ENCODE measurements around the gene S100A8. TPM values are rescaled to one million over a fixed set of nuclear protein-coding genes. Genes with fewer than 3 reads are reported as not detected.
"Not testable (repeated sequence)": the region's sequence is repeated elsewhere in the genome, so short reads cannot be mapped to it uniquely, and the experiment has no call there.

S100A8 gene
- polyA plus RNA-seq, 1 donor from 2014 or later, result 28.0 TPM

DNA sequence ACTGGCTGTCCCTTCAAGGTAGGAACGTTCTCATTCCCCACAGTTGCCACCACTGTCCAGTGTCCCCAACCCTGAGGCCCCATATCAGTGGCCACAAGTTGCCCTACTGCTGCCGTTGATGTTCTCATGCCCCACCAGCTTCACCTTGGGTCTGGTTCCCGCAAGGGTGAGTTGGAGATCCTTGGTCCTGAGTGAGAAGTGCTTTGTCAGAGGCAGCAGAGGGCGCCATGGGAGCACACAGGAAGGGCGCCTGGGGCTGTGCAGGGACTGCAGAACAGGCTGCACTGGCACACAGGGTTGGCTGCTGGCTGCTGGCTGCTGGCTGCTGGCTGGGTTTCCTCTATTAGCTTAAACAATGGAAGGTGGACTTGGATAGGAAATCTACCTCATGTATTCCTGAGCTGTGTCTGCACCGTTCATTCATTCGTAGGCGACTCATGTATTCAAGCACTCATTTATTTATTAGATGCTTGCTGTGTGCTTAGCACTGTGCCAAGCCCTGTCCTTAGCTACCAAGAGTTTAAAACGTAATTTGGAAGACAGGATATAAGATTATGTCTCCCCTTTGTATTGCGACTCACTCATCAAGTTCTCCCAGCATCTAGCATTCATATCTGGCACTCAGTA lies 35.3 kb downstream of the S100A8 start:
- H3K27ac Mint-ChIP-seq, result no peak overlapping the region
- H3K27me3 Mint-ChIP-seq, result peaks cover 9% of the 10 kb centered on the region
- H3K9me3 Mint-ChIP-seq, result no peaks in the 10 kb centered on the region
- H3K4me3 Mint-ChIP-seq, result no peak overlapping the region
- H3K4me1 Mint-ChIP-seq, result peaks cover 3 to 18% (median 4%) of the 10 kb centered on the region in 3 donors
- peaks cover 2% of the 10 kb centered on the region for H3K36me3 Mint-ChIP-seq

DNA sequence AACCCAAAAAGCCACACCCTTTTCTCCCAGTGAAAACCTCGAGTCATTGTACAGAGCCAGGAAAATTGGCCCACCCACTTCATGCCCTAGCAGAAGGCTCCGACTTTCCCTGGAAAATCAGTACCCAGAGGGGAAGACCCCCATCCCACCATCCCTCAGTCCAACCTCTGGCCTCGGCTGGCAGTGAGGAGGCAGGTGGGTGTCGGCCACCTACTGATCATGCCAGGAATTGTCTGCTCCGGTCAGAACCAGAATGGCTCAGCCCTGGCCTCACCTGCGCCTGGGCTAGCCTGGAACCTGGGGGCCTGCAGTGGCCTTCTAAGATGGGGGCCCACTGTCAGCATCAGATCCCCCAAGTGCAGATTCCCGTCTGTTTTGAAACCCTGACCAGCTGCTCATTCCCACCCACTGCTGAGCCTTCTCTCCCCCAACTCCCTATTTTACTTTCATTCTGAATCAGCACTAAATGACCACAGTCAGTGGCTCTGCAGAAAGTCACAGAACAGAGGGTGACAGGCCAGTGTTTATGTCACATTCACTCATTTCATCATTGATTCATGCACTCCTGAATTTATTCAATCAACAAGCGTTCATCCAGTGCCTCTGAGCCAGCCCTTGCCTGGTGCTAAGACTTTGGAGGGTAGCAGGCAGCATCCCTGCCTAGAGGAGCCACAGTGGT lies 36.2 kb downstream of the S100A8 start:
- H3K4me3 Mint-ChIP-seq, result no peak overlapping the region
- peaks cover 2% of the 10 kb centered on the region for H3K36me3 Mint-ChIP-seq
- H3K27ac Mint-ChIP-seq, result no peak overlapping the region
- peaks cover 14% of the 10 kb centered on the region for H3K27me3 Mint-ChIP-seq
- peaks cover 3 to 16% (median 4%) of the 10 kb centered on the region in 3 donors for H3K4me1 Mint-ChIP-seq
- no peaks in the 10 kb centered on the region for H3K9me3 Mint-ChIP-seq

DNA sequence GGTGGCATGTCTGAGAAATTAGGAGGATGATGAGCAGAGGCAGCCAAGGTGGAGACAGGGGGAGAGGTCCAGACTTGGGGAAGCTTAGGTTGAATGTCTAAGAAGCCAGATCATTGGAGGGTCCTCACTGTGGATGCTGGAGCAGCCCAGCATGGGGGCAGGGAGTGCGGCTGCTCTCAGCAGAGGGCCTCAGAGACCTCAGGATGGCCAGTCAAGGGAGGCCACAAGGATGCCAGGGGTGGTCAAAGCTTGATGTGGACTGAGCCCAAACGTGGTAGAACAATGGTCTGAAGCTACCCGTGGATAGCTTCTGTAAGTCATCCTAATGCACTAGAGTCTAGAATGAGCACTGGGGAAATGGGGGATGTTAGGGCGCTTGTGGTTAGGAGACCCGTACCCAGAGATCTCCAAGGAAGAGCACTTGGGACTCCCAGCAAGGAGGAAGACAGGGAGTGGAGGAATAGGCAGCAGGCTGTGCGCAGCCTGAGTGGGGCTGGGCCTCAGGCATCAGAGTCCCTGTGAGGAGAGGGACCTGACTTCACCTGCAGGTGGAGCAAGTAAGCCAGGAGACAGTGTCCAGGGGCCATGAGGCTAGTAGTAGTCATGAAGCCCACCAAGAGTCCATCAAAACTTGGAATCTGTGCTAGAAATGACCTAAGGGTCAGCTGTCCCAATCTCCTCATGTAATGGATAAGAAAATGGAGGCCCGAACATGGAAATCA lies 37.5 kb downstream of the S100A8 start:
- no peak overlapping the region for H3K27ac Mint-ChIP-seq
- H3K9me3 Mint-ChIP-seq, result no peaks in the 10 kb centered on the region
- H3K36me3 Mint-ChIP-seq, result peaks cover 2% of the 10 kb centered on the region
- H3K27me3 Mint-ChIP-seq, result peaks cover 19% of the 10 kb centered on the region
- H3K4me3 Mint-ChIP-seq, result no peak overlapping the region
- H3K4me1 Mint-ChIP-seq, result peaks cover 3 to 14% (median 4%) of the 10 kb centered on the region in 3 donors

DNA sequence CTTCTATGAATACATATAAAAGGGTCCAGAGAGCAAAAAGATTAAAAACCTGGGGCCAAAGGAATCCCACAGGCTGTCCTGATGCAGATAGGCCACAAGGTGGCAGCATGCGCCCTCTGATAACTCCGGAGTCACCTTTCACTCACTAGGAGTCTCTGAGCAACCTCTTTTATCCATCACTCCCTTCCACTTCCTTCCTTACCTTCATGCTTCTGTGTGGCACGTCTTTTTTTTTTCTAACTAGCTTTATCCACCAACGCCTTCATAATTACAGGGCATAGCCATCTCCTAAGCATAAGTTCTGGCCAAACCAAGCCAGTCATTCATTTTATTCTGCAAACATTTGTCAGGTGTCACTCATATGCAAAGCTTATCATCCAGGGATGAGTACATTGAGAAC lies 38.4 kb downstream of the S100A8 start:
- H3K4me1 Mint-ChIP-seq, result peaks cover 3 to 6% (median 4%) of the 10 kb centered on the region in 3 donors
- H3K4me3 Mint-ChIP-seq, result no peak overlapping the region
- no peak overlapping the region for H3K27ac Mint-ChIP-seq
- H3K9me3 Mint-ChIP-seq, result no peaks in the 10 kb centered on the region
- H3K27me3 Mint-ChIP-seq, result peaks cover 28% of the 10 kb centered on the region
- peaks cover 2% of the 10 kb centered on the region for H3K36me3 Mint-ChIP-seq

DNA sequence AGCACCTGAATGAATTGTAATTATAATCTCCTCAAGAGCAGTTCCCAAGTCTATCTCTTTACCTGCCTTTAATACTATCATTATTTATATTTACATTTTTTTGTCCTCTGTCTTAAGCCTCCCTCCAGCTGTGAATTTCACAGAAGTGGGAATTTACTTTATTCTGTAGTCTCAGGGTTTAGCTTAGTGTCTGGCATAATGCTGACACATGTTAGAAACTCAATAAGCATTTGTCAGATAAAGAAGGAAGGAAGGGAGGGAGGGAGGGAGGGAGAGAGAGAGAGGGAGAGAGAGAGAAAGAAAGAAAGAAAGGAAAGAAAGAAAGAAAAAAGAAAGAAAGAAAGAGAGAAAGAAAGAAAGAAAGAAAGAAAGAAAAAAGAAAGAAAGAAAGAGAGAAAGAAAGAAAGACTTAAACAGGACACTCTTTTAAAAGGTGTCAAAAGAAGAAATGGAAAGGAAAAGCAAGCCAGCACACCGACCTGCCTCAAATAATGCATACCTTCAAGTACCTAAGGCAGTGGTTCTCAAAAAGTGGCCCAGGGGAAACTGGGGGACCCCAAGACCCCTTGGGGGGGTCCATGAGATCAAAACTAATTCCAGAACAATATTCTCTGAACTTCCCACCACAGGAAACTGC lies 40.4 kb downstream of the S100A8 start:
- H3K4me1 Mint-ChIP-seq, result peaks cover 9 to 15% (median 13%) of the 10 kb centered on the region in 3 donors
- H3K27me3 Mint-ChIP-seq, result peaks cover 42% of the 10 kb centered on the region
- H3K36me3 Mint-ChIP-seq, result peaks cover 2% of the 10 kb centered on the region

DNA sequence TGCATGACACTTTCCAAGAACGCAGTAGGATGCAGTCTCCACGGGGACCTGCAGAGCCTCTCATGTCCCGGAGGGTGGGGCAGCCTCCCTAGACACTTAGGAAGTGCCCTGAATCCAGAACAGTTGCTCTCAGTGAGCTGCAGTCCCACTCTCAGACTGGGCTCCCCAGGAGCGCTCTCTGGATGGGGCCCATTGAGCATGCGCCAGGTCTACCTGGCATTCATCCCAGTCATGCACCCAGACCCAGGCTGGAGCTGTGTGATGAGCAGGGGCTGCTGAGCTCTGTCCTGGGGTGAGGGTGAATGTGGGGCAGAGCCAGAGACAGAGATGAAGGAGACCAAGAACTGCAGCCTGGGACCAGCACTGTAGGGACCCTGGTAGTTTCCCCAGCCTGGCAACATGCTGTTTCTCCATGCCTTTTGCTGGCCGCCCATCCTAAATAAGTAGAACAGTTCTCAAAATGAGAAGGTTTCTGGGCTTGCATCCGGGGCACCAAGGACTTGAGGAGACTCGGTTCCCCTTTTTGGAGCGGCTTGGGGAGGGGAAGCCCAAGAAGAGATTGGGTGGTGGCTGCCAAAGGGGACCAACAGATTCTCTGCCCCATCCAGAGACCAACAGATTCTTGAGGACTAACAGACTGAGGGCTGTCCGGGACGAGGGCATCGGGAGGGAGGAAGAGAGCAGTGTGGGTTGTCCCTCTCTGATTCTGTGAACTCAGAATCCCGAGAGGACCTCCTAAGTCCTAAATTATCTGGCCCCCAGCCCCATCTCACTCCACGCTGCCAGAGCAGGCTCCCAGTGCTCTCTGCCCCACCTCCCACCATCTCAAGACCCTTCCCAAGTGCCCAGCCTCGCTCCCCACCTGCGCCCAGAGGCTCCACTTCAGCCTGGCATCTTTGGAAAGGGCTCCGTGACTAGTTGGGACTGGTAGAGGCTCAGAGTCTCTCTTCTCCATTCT lies 41.2 kb downstream of the S100A8 start:
- Mint-ChIP-seq H3K4me1 (peaks cover 13 to 17% (median 15%) of the 10 kb centered on the region in 3 donors), H3K4me3 (no peak overlapping the region), H3K27me3 (peaks cover 47% of the 10 kb centered on the region), H3K9me3 (no peaks in the 10 kb centered on the region), H3K36me3 (no peaks in the 10 kb centered on the region), H3K27ac (no peak overlapping the region)

More for the DNA sequence above, 40.4 kb downstream of the S100A8 start:
- Mint-ChIP-seq H3K4me3 (no peak overlapping the region), H3K27ac (no peak overlapping the region), H3K9me3 (no peaks in the 10 kb centered on the region)

DNA sequence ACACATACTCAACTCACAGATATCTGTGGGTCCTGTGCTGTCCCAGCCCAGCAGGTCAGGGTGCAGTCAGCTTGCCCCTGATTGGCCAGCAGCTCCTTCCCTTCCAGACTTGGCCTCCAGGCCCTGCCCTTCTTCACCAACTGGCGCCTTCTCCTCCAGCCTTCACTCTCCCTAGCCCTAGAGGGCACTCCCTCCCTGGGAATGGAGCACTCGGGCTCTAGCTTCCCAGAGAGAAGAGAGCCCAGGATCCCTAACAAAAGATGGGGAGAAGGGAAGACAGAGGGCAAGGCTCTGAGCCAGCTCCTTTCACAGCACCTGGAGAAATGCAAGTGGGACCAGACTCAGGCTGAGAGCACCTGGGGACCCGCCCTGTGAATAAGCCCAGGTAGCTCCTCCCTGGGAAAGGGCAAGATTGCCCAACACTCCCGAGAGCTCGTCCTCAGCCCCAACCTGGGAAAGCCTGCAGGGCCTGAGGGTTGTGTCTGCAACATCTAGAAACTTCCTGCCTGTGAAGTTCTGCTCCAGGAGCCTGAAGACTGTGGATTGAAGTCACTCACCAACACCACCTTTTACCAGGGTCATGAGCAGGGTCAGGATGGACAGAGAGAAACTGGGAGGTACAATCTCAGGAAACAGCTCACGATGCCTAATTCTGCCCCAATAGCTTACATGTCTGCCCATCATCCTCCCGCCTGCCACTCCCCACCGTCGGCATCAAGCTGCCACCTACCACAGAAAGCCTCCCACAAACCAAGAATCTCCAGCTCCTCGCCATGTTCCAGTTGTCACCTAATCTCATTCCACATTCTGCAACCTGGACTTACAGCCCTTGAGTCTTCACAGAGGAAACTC lies 42.1 kb downstream of the S100A8 start, which contains the start of gene PGLYRP4:
Gene PGLYRP4, minus strand, starts transcription at position 331 of the 852 bp plus-strand sequence. CDS start 909 bp downstream, outside the sequence.
- Mint-ChIP-seq H3K27me3 (peaks cover 51% of the 10 kb centered on the region), H3K9me3 (no peaks in the 10 kb centered on the region), H3K4me1 (peaks cover 16 to 21% (median 17%) of the 10 kb centered on the region in 3 donors), H3K27ac (no peak within 1 kb of the TSS), H3K36me3 (no peaks in the 10 kb centered on the region), H3K4me3 (no peak within 1 kb of the TSS)

DNA sequence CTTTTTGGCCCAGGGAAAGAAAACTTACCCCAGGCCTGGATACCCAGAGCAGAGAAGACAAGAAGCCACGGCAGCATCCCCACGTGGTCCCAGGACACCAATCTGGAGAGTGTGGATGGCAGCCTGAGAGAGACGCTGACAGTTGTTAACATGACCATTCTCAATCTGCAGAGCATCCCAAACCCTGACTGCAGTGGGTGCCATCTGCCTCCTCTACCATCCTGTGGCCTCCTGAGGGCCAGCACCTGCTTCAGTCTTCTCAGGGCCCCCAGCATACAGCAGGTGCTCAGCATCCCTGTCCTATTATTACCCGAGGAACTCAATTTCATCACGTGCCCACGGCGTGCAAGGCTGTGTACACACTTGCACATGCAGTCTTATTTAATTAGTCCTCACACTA lies 43.0 kb downstream of the S100A8 start:
- Mint-ChIP-seq H3K9me3 (no peaks in the 10 kb centered on the region), H3K27ac (no peak overlapping the region), H3K4me3 (no peak overlapping the region), H3K27me3 (peaks cover 56% of the 10 kb centered on the region), H3K4me1 (peaks cover 17 to 21% (median 19%) of the 10 kb centered on the region in 3 donors), H3K36me3 (no peaks in the 10 kb centered on the region)

DNA sequence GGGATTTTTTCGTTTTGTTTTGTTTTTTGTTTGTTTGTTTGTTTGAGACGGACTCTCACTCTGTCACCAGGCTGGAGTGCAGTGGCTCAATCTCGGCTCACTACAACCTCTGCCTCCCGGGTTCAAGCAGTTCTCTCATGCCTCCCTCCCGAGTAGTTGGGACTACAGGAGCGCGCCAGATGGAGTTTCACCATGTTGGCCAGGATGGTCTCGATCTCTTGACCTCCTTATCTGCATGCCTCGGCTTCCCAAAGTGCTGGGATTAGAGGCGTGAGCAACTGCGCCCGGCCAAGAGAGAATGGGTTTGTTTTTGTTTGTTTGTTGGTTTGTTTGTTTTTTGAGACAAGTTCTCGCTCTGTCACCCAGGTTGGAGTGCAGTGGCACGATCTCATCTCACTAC lies 43.8 kb downstream of the S100A8 start:
- Mint-ChIP-seq H3K4me1 (peaks cover 17 to 21% (median 19%) of the 10 kb centered on the region in 3 donors), H3K27me3 (peaks cover 62% of the 10 kb centered on the region)
- not testable (repeated sequence) for H3K36me3 Mint-ChIP-seq, H3K4me3 Mint-ChIP-seq, H3K9me3 Mint-ChIP-seq, H3K27ac Mint-ChIP-seq

DNA sequence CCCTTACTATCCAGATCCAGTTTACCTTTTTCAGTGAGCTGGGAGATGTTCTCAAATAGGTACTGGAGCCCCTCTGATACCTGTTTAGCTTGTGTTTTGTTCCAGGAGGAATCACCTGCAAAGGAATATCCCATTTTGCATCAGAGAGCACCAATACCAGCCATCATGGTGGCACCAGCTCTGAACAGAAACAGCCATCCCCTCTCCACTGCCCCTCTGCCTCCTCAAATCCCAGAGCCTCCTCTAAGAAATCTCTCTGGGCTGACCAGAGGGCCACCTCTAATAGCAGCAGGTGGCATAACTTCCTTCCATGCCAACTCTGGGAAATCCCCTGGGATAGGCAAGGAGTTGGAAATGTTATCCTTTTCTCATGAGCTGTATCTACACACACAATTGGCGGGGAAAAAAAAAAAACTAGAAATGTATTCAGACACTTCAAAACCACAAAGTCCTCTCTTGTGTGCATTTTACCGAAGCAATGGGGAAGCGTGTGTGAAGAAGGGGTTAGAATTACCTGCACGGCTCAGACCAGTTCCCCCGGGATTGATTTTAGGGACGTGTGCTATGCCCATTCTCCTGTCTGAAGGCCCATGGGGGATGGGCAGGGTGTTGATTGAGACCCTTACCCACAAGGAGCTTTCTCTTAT lies 44.7 kb downstream of the S100A8 start:
- no peaks in the 10 kb centered on the region for H3K9me3 Mint-ChIP-seq
- H3K4me3 Mint-ChIP-seq, result peak overlapping the region in 2 of 4 donors; percentile 48 to 94
- H3K27ac Mint-ChIP-seq, result no peak overlapping the region
- H3K27me3 Mint-ChIP-seq, result peaks cover 66% of the 10 kb centered on the region
- H3K36me3 Mint-ChIP-seq, result no peaks in the 10 kb centered on the region
- peaks cover 17 to 21% (median 19%) of the 10 kb centered on the region in 3 donors for H3K4me1 Mint-ChIP-seq

DNA sequence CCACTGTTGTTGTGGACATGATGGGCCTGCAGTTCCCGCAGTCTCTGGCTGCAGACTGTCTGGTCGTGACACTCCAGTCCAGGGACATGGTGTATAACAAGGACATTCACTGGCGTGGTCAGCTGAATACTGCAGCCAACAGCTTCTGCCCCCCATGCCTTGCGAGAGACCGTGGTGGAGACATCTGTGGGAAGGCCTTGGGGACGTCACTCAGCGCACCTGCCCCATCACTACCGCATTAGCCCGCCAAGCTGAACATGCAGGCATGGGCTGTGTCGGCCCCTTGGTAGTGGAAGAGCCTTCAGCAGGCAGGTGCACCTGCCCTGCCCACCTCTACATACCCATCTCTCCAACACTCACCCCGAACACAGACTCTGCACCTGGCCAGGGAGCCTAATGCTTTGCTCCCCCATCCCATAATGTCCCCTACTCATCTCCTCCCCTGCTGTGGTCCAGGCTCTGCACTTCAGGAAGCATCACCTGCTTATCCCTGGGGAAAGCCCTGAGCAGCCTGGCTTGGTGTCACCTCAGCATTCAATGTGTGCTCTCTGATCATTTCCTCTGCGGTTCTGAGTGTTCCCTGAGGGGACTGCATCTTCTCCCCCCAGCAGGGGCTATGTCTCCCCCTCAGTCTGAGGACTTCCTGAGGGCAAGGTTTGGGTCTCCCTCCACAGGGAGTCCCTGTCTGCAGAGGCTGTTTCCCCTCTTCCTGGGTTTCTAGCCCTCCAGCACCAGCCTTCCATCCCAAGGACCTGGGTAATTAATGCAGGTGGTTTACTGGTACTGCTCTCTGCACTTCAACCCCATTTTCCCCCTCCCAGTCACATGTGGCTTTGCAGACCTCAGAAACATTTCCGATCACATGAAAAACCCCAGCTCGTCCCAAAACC lies 45.4 kb downstream of the S100A8 start:
- Mint-ChIP-seq H3K36me3 (no peaks in the 10 kb centered on the region), H3K4me1 (peaks cover 17 to 21% (median 19%) of the 10 kb centered on the region in 3 donors), H3K27me3 (peaks cover 68% of the 10 kb centered on the region), H3K9me3 (no peaks in the 10 kb centered on the region), H3K4me3 (peak overlapping the region in 1 of 4 donors; percentile 94), H3K27ac (no peak overlapping the region)

DNA sequence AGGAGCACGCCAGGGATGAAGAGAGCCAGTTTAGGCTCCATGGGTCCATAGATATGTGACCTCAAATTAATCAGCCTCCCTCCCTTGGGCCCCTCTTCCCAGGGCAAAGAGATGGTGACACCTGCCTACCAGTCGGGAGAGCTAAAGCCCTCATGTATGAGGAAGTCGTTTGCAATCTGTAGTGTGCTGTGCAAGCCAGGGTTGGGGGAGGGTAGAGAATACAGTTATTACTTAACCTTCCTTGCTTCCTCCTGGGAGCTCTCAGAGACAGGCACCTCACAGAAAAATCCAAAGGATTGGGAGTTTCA lies 46.2 kb downstream of the S100A8 start:
- Mint-ChIP-seq H3K4me3 (peak overlapping the region in 1 of 4 donors; percentile 94), H3K4me1 (peaks cover 17 to 22% (median 19%) of the 10 kb centered on the region in 3 donors)

More for the DNA sequence above, 46.2 kb downstream of the S100A8 start:
- peaks cover 67% of the 10 kb centered on the region for H3K27me3 Mint-ChIP-seq
- no peak overlapping the region for H3K27ac Mint-ChIP-seq
- H3K36me3 Mint-ChIP-seq, result no peaks in the 10 kb centered on the region
- no peaks in the 10 kb centered on the region for H3K9me3 Mint-ChIP-seq
